GM18517 (cell line): ENCODE results near the gene SEMA4D.

Experiments used
- ATAC-seq: cut with Tn5 transposase; IDR thresholded peaks from one replicate; pipeline ENCODE4 v1.9.1; 2021; ENCODE audit warnings: mild to moderate bottlenecking, moderate library complexity; ENCODE audit not compliant: unreplicated experiment

SEMA4D gene

DNA sequence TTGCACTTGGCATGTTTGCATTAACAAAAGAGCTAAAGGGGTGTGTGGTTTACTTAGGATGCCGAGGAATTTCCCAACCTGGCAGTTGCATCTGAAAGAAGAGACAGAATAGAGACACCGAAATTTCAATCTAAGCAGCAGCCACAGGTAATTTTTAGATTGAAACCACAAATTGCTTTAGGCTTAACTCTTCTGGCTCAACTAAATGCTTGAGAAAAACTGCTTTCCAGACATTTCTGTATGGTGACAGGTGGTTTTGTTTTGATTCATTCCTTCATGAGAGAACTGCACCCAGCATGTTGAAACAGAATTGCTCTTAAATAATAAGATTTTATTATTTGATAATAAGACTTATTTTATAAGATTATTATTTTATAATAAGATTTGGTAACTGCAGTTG, 158.1 kb downstream of the SEMA4D start:
- no peak for ATAC-seq

DNA sequence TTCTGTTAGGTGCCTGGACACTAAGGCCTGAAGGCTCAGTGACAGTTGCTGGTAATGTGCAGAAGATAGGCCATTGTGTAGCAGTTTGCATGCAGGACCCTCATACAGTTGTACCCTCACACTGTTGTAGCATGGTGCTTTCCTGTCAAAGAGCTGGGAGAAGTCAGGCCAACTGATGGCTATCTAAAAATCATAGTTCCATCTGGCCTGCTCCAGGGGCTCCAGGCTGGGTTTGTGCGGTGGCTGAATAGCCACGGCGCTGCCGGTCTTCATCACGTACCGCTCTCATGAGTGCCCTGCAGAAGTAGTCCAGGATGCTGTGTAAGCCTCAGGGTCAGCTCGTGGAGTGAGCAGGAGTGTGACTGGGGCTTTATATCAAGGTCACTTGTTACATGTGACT, 167.4 kb downstream of the SEMA4D start:
- no peak for ATAC-seq

DNA sequence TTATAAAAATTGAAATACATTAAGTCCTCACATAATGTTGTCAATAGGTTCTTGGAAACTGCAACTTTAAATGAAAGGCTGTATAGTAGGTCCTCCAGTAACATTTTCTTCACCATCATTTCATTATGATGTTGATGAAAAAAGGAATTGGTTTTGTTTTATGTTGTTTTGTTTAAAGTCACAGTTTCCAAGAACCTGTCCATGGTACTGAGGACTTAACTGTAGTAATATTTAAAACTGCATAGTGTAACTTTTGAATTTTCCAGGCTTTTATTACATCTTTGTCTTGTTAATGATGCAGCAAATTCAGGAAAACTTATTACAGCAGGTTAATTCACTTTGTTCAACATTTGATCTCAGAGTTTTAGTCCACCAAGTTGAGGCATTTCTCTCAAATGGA, 168.0 kb downstream of the SEMA4D start:
- ATAC-seq: no peak

DNA sequence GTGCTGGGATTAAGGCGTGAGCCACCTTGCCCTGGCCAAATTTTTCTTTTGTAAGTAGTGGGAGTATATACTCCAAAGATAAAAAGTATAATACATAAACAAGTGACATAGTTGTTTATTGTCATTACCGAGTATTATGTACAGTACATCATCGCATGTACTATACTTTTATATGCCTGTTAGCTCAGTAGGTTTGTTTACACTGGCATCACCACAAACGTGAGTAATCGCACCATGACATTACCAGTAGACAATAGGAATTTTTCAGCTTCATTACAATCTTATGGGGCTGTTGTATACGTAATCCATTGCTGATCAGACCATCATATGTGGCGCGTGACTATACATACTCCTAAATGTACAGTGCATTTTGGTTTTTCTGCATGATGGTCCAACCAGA, 169.8 kb downstream of the SEMA4D start:
- ATAC-seq: no peak

DNA sequence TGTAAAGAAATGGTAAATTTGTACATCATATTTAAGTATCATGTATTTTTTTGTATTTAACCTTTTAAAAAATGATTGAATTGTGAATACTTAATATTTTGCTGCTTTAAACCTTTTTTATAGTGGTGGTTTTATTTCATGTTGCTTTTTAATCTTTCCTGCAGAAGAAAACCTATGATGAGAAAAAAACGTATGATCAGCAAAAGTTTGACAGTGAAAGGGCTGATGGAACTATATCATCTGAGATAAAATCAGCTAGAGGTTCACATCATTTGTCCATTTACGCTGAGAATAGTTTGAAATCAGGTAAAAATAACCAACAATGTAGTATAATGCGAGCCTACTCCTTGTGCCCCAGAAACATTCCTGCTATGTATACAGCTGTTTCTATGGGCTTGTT, 172.2 kb downstream of the SEMA4D start:
- ATAC-seq: no peak

DNA sequence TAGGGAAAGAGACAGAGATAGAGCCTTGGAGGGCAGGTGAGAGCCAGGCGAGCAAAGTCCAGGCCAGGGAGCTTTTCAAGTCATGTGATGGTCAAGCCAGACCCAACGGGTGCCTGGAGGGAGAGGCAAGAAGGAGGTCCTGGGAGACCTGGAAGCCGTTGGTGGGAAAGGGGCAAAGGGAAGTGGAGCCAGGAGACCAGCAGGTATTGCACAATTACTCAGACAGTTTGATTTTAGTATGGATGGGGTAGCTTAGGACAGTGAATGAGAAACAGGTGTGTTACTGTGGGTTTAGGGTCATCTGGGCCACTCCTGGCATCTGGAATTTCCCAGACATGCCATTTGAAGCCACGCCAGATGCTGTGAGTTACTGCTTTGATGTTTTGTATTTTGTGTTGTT, 174.5 kb downstream of the SEMA4D start:
- ATAC-seq: no peak

DNA sequence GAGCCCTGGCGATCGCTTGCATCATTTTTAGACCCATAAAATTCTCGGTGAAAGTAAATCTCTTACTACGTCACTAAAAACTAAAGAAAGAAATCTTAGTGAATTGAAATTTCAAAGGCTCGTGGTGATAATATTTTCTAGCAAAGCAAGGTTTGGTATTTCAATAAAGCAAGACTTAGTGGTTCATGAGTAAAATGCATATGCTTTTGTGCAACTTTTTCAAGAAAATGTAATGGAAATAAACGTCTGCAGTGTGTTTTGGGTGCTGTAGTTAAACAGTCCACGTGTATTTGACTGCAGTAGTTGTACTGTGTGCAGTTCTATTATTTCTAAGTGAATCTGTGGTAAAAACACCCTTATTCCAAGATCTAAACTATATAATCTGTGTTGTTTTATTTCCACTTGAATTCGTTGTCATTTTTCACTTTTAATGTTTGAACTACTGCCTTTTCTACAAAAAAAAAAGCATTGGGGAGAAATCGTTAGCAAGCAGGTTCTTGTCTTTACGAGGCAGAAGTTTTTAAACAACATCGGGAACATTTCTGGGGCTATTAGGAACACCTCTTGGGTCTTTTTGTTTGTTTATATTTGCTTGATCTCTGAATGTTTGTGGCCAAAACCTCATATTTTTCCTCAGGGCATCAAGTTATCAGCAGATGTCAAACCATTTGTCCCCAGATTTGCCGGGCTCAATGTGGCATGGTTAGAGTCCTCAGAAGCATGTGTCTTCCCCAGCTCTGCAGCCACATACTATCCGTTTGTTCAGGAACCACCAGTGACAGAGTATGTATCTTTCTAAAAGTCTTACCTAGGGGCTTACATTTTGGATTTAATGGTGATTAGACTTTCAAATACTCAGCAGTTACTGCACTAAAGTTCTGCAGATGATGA, 178.7 kb downstream of the SEMA4D start:
- no peak for ATAC-seq

DNA sequence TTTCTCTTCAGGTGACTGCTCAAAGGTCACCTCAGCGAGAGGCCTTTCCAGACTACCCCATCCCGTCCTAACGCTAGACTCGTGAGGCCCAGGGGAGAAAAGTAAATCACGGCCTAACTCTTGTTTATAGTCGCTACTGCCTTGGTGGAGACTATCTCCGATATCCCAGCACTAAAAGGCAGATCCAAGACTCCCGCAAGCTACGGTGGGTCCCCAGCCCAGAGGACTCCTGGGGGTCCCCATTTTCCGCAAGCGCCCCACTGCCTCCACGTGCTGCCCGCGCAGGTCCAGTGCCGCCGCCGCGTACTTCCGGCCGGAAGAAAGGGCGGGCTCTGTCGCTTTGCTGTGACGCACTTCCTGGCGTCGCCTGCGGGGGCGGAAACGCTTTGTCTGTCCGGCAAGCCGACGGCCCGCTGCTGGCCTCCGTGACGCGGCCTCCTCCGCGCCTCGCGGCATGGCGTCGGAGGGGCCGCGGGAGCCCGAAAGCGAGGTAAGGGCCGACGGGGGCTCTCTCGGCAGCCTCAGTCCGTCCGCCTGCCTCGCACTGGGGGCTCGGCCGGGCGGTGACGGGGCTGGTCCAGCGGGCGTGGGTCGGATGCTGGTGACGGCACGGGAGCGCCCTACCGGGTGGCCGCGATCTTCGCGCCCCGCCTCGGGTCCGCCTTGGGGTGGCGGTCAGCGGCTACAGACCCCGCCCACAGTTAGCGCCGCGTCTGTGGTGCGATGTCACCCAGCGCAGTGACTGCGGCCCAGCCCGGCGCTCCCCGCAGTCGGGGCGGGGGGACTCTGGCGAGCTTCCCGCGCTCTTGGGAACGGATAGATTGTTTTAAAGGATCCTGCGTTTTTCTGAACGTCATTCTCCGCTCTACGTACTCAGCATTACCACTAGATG, 179.5 kb downstream of the SEMA4D start, which contains the start of gene SECISBP2:
SECISBP2 (plus strand) TSS at position 378 of the 892 bp plus-strand sequence; CDS start at position 455, 77 bp downstream.
- ATAC-seq: peak; percentile 82

DNA sequence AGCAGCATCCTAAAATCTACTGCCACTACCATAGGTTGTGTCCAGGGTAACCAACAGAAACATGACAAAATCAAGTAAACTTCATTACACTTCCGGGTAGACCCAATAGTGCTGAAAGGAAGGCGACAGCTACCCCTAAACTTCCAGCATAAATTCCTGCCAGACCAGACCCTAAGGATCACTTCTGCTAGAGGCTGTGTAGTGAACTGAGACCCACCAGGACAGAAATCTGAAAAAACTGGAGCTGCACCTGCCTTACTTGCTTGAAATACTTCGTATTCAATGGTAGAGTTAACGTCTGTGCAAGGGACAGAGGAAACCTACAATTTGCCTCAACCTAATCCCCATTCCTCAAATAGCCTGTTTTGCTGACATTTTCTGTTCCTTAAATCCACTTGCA, 180.6 kb downstream of the SEMA4D start:
- no peak for ATAC-seq

DNA sequence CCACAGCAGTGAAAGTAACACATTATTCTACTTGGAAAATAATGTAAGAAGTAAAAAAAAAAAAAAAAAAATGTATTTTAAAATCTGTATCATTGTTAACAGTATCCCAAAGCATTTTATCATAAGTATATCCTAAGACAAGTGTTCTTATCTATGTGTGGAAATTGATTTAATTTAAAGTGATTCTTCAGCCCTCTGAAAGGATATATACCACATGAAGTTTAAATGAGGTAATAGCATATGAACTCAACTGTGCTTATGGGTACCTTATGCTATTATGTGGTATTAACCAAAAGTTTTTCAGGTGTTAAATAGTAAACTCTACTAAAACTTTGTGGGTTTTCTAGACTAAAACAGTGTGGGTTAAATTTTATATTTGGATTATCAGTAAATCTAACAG, 182.4 kb downstream of the SEMA4D start:
- no peak for ATAC-seq

DNA sequence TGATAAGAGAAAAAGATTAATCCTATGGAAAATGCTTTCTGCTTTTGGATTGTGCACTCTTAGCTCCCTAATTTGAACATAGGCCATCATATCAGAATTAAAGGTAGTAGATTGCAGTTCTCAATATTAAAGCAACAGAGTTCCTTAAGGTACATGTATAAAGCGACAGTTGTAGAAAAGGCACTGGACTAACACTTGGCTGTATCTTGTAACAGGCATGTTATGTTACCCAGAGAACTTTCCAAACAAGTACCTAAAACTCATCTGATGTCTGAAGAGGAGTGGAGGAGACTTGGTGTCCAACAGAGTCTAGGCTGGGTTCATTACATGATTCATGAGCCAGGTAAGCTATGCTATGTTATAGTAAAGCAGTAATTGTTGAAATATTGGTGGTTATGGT, 183.0 kb downstream of the SEMA4D start:
- no peak for ATAC-seq

DNA sequence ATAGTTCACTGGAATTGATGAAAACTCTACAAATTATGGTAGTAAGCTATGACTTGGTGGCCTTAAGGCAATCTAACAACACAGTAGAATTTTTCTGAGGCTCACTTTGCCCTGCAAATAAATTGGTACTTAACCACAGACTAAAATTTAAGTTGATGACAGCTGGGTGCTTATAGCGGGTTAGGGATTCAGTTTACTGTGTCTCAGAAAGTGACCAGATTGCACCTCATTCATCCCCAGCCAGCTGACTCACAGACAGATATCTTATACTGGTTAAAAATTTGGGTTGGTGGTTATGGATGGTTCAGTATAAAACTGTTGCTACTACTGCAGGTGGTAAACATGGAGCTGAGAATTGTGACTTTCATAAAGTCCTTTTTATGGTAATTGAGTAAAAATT, 184.1 kb downstream of the SEMA4D start:
- ATAC-seq: no peak

DNA sequence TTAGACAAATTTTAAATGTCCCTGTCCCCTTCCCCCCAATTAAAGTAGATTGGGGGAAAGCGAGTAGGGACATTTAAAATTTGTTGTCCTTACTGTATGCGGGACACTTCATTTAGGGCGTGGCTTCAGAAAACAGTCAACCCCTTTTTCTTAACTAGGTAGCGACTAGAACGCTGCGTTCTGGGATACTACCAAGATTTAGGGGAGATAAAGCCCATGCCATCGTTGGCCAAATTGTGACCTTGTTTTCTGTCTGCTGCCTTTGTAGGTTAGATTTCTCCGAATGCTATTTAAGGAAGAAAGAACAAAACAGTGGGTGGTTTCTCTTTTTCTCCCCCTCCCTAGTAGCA, 185.7 kb downstream of the SEMA4D start:
- no peak for ATAC-seq

DNA sequence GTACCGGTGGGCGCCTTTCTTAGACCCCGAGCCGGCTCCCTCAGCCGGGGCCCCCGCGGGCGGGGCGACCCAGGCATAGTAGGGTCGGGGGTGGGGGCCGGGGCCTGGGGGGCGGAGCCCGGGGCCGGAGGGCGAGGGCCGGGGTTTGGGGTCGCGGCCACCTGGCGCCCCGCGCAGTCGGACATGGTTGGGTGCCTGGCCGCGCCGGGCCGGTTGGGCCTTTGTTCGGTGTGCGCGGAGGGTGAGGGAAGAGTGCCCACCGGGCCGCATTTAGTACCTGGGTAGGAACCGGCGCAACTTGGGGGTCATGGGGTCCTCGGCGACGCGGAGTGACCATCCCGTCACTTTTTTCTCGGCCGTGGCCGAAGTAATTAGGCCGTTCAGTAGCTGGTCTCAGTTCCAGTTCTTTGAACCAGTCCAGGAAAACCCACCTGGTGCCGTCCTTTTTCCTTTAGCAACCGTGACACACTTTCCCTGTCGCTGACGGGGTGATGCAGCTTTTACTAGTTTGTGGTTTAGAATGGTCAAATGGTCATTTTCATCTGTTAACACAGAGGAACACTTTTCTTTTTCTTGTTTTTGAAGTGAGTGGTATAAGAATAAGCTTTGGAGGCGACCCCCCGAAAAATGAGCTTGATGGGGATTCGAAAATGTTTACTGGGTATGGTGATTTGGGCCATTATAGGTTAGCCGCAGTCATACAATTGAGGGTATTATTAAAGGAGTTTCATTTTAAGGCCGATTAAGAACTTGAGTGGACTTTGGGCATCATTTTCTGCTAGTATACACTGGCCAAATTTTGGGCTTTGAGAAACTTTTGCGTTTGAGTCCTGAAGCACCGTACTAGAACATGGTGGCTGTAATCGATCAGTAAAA, 186.3 kb downstream of the SEMA4D start:
- no peak for ATAC-seq
